Common myeloid progenitor, CD34-positive (primary cell): Measurements from ENCODE around the gene KIFAP3.

Experiments used
- CTCF ChIA-PET: fragments of 350-600 bp; sonication (Branson Sonifier 250); formaldehyde crosslinking; loops from one replicate; lab custom pipeline; 2021; ENCODE audit warnings: antibody characterized with exemption; lab: Charles Lee
- POLR2A ChIA-PET: fragments of 350-600 bp; sonication (Branson Sonifier 250); formaldehyde crosslinking; loops from one replicate; lab custom pipeline; 2021; ENCODE audit warnings: antibody characterized with exemption; lab: Charles Lee
- DNase-seq, 3 donors: peaks; one replicate each; pipeline versions ENCODE4 v3.0.0 to v3.0.0-alpha.2; 2013
- H3K27ac ChIP-seq, 2 experiments: 1 replicate in 1 of 2; 2 replicates in 1 of 2; pipeline ENCODE4 v1.7.0; 2013; ENCODE audit warnings: inconsistent platforms in 2 of 2, low read length in 2 of 2, mild to moderate bottlenecking in 2 of 2, low read depth in 1 of 2, moderate library complexity in 1 of 2; ENCODE audit not compliant: severe bottlenecking in 2 of 2, insufficient read depth in 1 of 2, poor library complexity in 1 of 2
- H3K27me3 ChIP-seq, 5 experiments: replicated peaks in 2 of 5; 1 replicate in 3 of 5; 2 replicates in 2 of 5; pipeline versions ENCODE4 v1.6.1 to v1.7.0; 2013; ENCODE audit warnings: low read length in 4 of 5, mild to moderate bottlenecking in 2 of 5, moderate library complexity in 2 of 5, inconsistent platforms in 1 of 5; ENCODE audit not compliant: insufficient read depth in 5 of 5, control insufficient read depth in 4 of 5
- H3K36me3 ChIP-seq, 4 experiments: 1 replicate in 2 of 4; 2 replicates in 2 of 4; pipeline versions ENCODE4 v1.6.1 to v1.7.0; 2013; ENCODE audit warnings: low read length in 3 of 4, control low read depth in 1 of 4, mild to moderate bottlenecking in 1 of 4; ENCODE audit not compliant: control insufficient read depth in 4 of 4, insufficient read depth in 4 of 4
- H3K4me1 ChIP-seq, 4 experiments: 1 replicate in 3 of 4; 2 replicates in 1 of 4; pipeline versions ENCODE4 v1.6.1 to v1.7.1; 2013; ENCODE audit warnings: low read length in 3 of 4, mild to moderate bottlenecking in 3 of 4, control low read depth in 1 of 4, inconsistent platforms in 1 of 4, moderate library complexity in 1 of 4; ENCODE audit not compliant: control insufficient read depth in 4 of 4, insufficient read depth in 4 of 4; ENCODE audit errors: control extremely low read depth in 1 of 4
- H3K4me3 ChIP-seq, 7 experiments: 1 replicate in 4 of 7; 2 replicates in 3 of 7; pipeline versions ENCODE4 v1.5.1 to v1.7.0; 2013; ENCODE audit warnings: mild to moderate bottlenecking in 7 of 7, low read length in 6 of 7, moderate library complexity in 6 of 7, inconsistent platforms in 2 of 7, low read depth in 2 of 7, control low read depth in 1 of 7; ENCODE audit not compliant: insufficient read depth in 4 of 7, control insufficient read depth in 1 of 7; ENCODE audit errors: extremely low read depth in 1 of 7
- H3K9me3 ChIP-seq, 5 experiments: 1 replicate in 4 of 5; 2 replicates in 1 of 5; pipeline versions ENCODE4 v1.6.1 to v1.7.1; 2013; ENCODE audit warnings: low read length in 4 of 5, mild to moderate bottlenecking in 2 of 5, inconsistent platforms in 1 of 5, low read depth in 1 of 5, moderate library complexity in 1 of 5; ENCODE audit not compliant: control insufficient read depth in 4 of 5, insufficient read depth in 2 of 5; ENCODE audit errors: control extremely low read depth in 1 of 5
- WGBS: methylation state at CpG from one replicate; pipeline ENCODE4 v1.1.5; 2013; ENCODE audit not compliant: insufficient coverage; 5-methylcytosine and 5-hydroxymethylcytosine counted together

The KIFAP3 gene

DNA sequence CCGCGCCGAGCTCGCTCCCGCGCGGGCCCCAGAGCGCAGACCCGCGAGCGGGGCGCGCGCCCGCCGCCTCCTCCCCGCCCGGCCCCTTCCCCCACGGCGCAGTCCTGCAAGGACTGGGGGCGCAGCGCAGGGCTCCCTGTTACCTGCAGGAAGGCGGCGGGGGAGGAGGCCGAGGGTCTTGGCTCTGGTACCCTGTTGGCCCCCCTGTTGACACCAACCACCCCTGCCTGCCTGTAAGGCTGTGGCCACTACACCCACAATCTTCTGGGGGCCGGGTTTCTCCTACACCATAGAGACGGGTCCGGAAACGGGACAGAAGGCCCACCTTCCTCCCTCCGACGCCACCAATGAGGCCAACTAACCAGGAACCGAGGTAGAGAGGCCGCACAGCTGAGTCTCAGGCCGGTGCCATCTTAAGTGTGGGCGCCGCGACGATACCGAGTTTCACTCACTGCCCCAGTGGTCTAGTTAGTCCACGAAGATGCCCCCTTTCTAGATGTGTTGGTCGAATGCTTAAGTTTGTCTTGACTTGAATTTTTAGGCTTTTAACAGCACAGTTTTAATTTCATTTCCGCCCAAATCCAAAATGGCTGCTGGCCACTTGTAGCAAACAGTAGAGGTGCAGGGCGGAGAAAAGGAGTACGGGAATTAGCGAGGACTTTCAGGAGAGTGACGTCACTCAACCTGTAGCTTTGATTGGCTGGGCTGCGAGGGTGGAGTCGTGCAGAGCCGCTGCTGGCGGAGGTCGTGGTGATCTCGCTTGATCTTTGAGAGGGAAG lies 180.7 kb downstream of the KIFAP3 start, which contains the start of gene SCYL3:
Gene SCYL3 (minus strand): TSS at position 252 of the 779 bp plus-strand sequence. CDS start 5,056 bp downstream, outside the sequence.
- no peaks in the 10 kb centered on the region for H3K36me3 ChIP-seq
- H3K27me3 ChIP-seq, result no peaks in the 10 kb centered on the region
- peak; percentile 98 to 99 (median 98) for DNase-seq
- peak within 1 kb of the TSS; percentile 77 to 95 (median 91) for H3K4me3 ChIP-seq
- peaks cover 27 to 34% (median 32%) of the 10 kb centered on the region in 4 experiments for H3K4me1 ChIP-seq
- CTCF ChIA-PET, result interaction anchor here (1.4 kb wide), 1 partner anchor 35 kb away, joined by 4 read pairs; no protein-coding TSS in a partner anchor
- WGBS, result under 1% methylated on average over 34 of the region's 52 CpGs
- H3K27ac ChIP-seq, result peak within 1 kb of the TSS; percentile 100
- no peaks in the 10 kb centered on the region for H3K9me3 ChIP-seq
- POLR2A ChIA-PET, result interaction anchor here (0.6 to 1.7 kb wide), 3 partner anchors 9 to 138 kb away, joined by 3 to 4 read pairs (median 3); no protein-coding TSS in a partner anchor

DNA sequence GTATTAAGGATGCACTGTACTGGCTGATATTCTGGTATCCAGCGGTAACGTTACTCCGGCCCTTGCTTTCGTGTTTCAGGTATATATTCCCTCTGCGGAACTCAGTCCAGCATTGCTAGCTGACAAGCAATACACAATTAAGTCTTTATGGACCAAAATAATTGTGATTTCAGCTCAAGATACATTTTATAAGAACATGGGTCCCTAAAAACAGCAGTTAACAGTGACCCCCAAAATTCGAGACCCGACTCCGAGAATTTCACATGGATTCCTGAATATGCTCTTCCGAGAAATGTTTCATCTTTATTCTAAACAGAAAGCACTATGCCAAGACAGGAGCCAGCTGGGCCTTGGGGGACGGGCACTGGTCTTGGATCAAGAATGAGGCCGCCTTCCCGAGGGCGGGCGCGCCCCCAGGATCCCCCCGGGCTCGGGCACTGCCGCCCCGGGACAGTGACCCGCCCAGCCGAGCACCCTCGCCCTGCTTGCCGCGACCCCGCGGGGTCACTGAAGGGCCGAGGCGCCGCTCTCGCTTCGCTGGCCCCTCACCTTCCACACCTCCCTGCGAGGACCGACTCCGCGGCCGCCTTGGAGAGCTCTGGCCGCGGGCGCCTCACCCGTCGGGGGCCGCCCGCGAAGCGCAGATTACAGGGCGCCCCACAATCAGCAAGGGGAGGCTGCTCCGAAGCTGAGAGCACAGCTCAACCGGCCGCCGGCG lies 181.4 kb downstream of the KIFAP3 start:
- CTCF ChIA-PET, result interaction anchor here (0.8 kb wide), 1 partner anchor 9 kb away, joined by 3 read pairs; no protein-coding TSS in a partner anchor
- peak in 2 of 3 donors; percentile 37 to 47 for DNase-seq

DNA sequence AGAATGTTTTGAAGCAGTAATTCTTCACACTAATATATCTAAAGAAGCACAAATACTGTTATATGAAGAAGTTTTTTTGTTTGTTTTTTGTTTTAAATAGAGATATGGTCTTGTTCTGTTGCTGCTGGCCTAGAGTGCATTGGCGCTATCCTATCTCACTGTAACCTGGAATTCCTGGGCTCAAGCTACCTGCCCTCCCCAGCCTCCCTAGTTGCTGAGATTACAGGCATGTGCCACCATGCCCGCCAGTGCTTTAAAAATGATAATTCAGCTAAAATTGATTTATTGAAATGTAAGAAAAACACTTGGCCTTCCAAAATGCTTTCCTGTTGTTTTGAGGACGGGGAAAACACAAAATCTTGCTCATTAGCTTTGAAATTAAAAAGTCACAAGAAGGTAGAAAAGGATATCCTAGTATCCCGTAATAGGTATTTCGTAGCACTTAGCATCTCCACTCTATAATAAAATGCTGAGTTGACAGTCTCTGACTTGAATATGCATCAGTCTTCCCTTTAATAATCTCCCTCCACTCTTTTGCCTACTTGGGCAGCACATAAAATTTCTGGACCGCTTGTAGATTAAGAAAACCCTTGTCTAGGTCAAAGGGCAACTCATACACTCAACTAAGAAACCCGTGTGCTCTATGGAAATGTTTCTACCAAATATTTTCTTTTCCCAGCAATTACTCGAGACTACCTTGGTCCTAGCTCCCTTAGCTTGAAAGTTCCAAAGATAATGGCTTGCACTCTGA lies 182.1 kb downstream of the KIFAP3 start:
- ChIA-PET CTCF (interaction anchor here (0.8 kb wide), 1 partner anchor 10 kb away, joined by 3 read pairs; no protein-coding TSS in a partner anchor), POLR2A (no interaction called here)
- H3K4me1 ChIP-seq, result peaks cover 27 to 34% (median 32%) of the 10 kb centered on the region in 4 experiments
- peak overlapping the region in 6 of 7 experiments; percentile 77 to 94 (median 89) for H3K4me3 ChIP-seq
- H3K36me3 ChIP-seq, result peaks cover under 1 to 11% (median 6%) of the 10 kb centered on the region in 4 experiments
- H3K27me3 ChIP-seq, result no peaks in the 10 kb centered on the region
- H3K9me3 ChIP-seq, result no peaks in the 10 kb centered on the region
- peak overlapping the region; percentile 100 for H3K27ac ChIP-seq
- WGBS, result 65% methylated on average over 7 of the region's 8 CpGs
- DNase-seq, result no peak

More for the DNA sequence above, 181.4 kb downstream of the KIFAP3 start:
- POLR2A ChIA-PET, result interaction anchor here (0.7 to 1.7 kb wide), 2 partner anchors 9 to 54 kb away, joined by 3 to 4 read pairs; no protein-coding TSS in a partner anchor
- Histone ChIP-seq H3K36me3 (peaks cover 0 to 6% (median 3%) of the 10 kb centered on the region in 4 experiments), H3K27me3 (no peaks in the 10 kb centered on the region), H3K4me3 (peak overlapping the region; percentile 77 to 95 (median 91)), H3K27ac (peak overlapping the region; percentile 100), H3K4me1 (peaks cover 27 to 34% (median 32%) of the 10 kb centered on the region in 4 experiments), H3K9me3 (no peaks in the 10 kb centered on the region)
- WGBS, result 0% methylated on average over 43 of the region's 51 CpGs

DNA sequence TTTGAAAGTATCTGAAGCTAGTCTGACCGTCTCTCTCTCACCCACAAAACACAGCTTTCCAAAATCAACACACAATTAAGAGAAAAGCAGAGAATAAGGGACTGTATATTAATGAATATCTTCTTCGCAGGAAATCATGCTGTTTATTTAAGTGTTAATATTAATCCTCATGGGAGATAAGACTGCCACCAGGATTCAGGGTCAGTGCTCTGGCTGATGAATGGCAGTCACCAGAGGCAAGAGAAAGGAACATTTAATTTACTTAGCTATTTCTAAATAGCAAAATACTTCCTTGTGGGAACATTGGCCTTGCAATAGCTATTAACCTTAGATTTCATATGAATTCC lies 183.0 kb downstream of the KIFAP3 start:
- H3K4me3 ChIP-seq, result peak overlapping the region in 4 of 7 experiments; percentile 11 to 64 (median 42)
- no CpG with 5 or more reads among the region's 2 CpGs for WGBS

DNA sequence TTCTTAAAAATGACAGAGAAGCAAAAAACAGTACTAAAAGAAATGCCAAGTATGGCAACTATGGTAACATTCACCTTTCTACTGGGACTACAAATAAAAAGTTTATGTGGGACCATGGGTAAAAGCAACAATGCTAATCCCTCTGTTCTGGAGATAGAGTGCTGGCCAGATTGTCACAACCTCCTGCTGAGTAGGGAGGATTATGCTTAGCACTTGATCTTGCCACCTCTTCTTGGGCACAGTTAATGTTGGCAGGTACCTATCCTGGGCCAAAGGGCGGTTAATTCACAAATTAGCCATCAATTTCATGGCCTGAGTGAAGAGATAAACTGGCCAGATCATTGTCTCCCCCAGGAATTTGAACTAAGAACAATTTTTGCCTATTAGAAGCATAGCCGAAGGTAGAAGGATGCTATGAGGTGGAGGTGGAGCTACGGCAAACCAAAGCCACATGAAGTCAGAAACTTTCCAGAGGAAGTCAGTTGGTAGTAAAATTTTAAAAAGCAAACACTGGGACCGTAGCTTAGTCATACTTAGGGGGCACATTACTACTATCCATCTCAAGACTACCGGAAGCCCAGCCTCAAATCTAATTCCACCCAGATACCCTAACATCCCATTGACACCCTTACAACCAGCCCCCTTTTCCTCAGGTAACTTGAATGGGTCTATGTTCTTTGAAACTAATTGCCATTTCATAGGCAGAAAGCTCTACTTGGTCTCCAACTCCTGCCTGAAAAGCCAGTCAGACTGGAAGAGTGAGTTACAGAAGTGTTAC lies 183.5 kb downstream of the KIFAP3 start:
- peaks cover 27 to 33% (median 32%) of the 10 kb centered on the region in 4 experiments for H3K4me1 ChIP-seq
- peak overlapping the region in 5 of 7 experiments; percentile 11 to 64 (median 38) for H3K4me3 ChIP-seq
- ChIA-PET CTCF (interaction anchor here (1.0 kb wide), 1 partner anchor 11 kb away, joined by 3 read pairs; no protein-coding TSS in a partner anchor), POLR2A (interaction anchor here (1.0 kb wide), 1 partner anchor 15 kb away, joined by 3 read pairs; no protein-coding TSS in a partner anchor)
- peak; percentile 59 to 87 (median 80) for DNase-seq
- H3K9me3 ChIP-seq, result no peaks in the 10 kb centered on the region
- WGBS, result 18% methylated on average over 3 of the region's 5 CpGs
- H3K27me3 ChIP-seq, result no peaks in the 10 kb centered on the region
- peak overlapping the region; percentile 74 to 84 for H3K27ac ChIP-seq
- H3K36me3 ChIP-seq, result peaks cover 4 to 20% (median 15%) of the 10 kb centered on the region in 4 experiments

More for the DNA sequence above, 183.0 kb downstream of the KIFAP3 start:
- ChIA-PET POLR2A (interaction anchor here (1.0 kb wide), 1 partner anchor 15 kb away, joined by 3 read pairs; no protein-coding TSS in a partner anchor), CTCF (interaction anchor here (1.0 kb wide), 1 partner anchor 10 kb away, joined by 3 read pairs; no protein-coding TSS in a partner anchor)
- H3K27me3 ChIP-seq, result no peaks in the 10 kb centered on the region
- H3K4me1 ChIP-seq, result peaks cover 27 to 34% (median 32%) of the 10 kb centered on the region in 4 experiments
- H3K9me3 ChIP-seq, result no peaks in the 10 kb centered on the region
- peaks cover 4 to 16% (median 10%) of the 10 kb centered on the region in 4 experiments for H3K36me3 ChIP-seq
- no peak for DNase-seq
- H3K27ac ChIP-seq, result peak overlapping the region; percentile 74 to 84
